Smooth muscle cell (in vitro differentiated cells): ENCODE measurements around the gene LMO1. TPM values are rescaled to one million over a fixed set of nuclear protein-coding genes. Genes with fewer than 3 reads are reported as not detected.

ENCODE experiments used
- DNase-seq: peaks from one replicate; lab custom pipeline; 2025; ENCODE audit not compliant: unreplicated experiment; lab: John Stamatoyannopoulos, UW
- H2AFZ ChIP-seq: fragments of 200-600 bp; sonication (generic); 2 replicates; pipeline ENCODE4 v1.6.0; 2016; ENCODE audit warnings: antibody characterized with exemption, low read depth, mild to moderate bottlenecking
- H3F3A ChIP-seq: fragments of 200-600 bp; sonication (generic); 2 replicates; pipeline ENCODE4 v1.6.0; 2017; ENCODE audit warnings: antibody characterized with exemption, low read depth
- H3K27ac ChIP-seq: fragments of 200-600 bp; sonication (generic); 2 replicates; pipeline ENCODE4 v1.5.1; 2016; ENCODE audit warnings: low read depth, mild to moderate bottlenecking
- H3K27me3 ChIP-seq: fragments of 200-600 bp; sonication (generic); 2 replicates; pipeline ENCODE4 v1.6.1; 2016; ENCODE audit warnings: low read depth, mild to moderate bottlenecking
- H3K36me3 ChIP-seq: fragments of 200-600 bp; sonication (generic); 2 replicates; pipeline ENCODE4 v1.5.1; 2016; ENCODE audit warnings: low read depth
- H3K4me1 ChIP-seq: fragments of 200-600 bp; sonication (generic); 2 replicates; pipeline ENCODE4 v1.5.1; 2016; ENCODE audit warnings: low read depth
- H3K4me2 ChIP-seq: fragments of 200-600 bp; sonication (generic); 2 replicates; pipeline ENCODE4 v1.6.0; 2016; ENCODE audit warnings: mild to moderate bottlenecking
- H3K4me3 ChIP-seq: fragments of 200-600 bp; sonication (generic); 2 replicates; pipeline ENCODE4 v1.5.1; 2016; ENCODE audit warnings: mild to moderate bottlenecking
- H3K79me2 ChIP-seq: fragments of 200-600 bp; sonication (generic); 2 replicates; pipeline ENCODE4 v1.6.0; 2016; ENCODE audit warnings: low read depth, mild to moderate bottlenecking
- H3K9ac ChIP-seq: fragments of 200-600 bp; sonication (generic); 2 replicates; pipeline ENCODE4 v1.6.0; 2016; ENCODE audit warnings: low read depth
- H3K9me3 ChIP-seq: fragments of 200-600 bp; sonication (generic); replicated peaks from 2 replicates; pipeline ENCODE4 v1.5.1; 2016; ENCODE audit warnings: low read depth
- H4K20me1 ChIP-seq: fragments of 200-600 bp; sonication (generic); 2 replicates; pipeline ENCODE4 v1.6.0; 2016; ENCODE audit warnings: low read depth
- CTCF ChIP-seq: fragments of 200-600 bp; sonication (generic); IDR thresholded peaks from 2 replicates; pipeline ENCODE4 v1.5.1; 2017; ENCODE audit warnings: borderline replicate concordance, mild to moderate bottlenecking, antibody characterized with exemption; ENCODE audit not compliant: insufficient read depth, poor library complexity, severe bottlenecking
- WGBS: methylation state at CpG from one replicate; pipeline ENCODE4 v1.1.7; 2016; ENCODE audit warnings: low lambda C conversion rate; 5-methylcytosine and 5-hydroxymethylcytosine counted together
- polyA plus RNA-seq: library from polyadenylated mRNA; unstranded; fragments of >200 nt; fragmentation: Nextera tagmentation; extraction: Ambion mirVana; gene quantifications from 2 replicates; pipeline ENCODE4 v1.2.1, GENCODE V29; 2016
- total RNA-seq: library from RNA; depleted of rRNA; stranded (reverse); fragments of >200 nt; gene quantifications from 2 replicates; pipeline ENCODE4 v1.2.3, GENCODE V29; 2014

Gene LMO1
- total and polyA plus RNA-seq, 2 experiments from 2014 or later = 1.1 to 1.6 TPM

- no peak overlapping the region for H2AFZ ChIP-seq
- H3K27me3 ChIP-seq = no peaks in the 10 kb centered on the region
- no peaks in the 10 kb centered on the region for H3K4me1 ChIP-seq
- no peaks in the 10 kb centered on the region for H3K9me3 ChIP-seq
- no peaks in the 10 kb centered on the region for H3K36me3 ChIP-seq
- 62% methylated on average over 6 of the region's 6 CpGs for WGBS
- TF ChIP-seq CTCF = no peak
- H3K4me3 ChIP-seq = no peak overlapping the region
- H3K4me2 ChIP-seq = no peak overlapping the region
- DNase-seq = no peak
- H3K9ac ChIP-seq = no peak overlapping the region
- H3K27ac ChIP-seq = no peak overlapping the region
- H3F3A ChIP-seq = no peaks in the 10 kb centered on the region
- no peaks in the 10 kb centered on the region for H3K79me2 ChIP-seq
- H4K20me1 ChIP-seq = no peaks in the 10 kb centered on the region
Measured at GRCh38 chr11:8222820-8223512, 40.7 kb downstream of the LMO1 start.

GRCh38 chr11:8221917-8222495 lies 41.7 kb downstream of the LMO1 start:
- H3K27me3 ChIP-seq = no peaks in the 10 kb centered on the region
- no peaks in the 10 kb centered on the region for H3F3A ChIP-seq
- no peaks in the 10 kb centered on the region for H4K20me1 ChIP-seq
- H2AFZ ChIP-seq = no peak overlapping the region
- no peaks in the 10 kb centered on the region for H3K79me2 ChIP-seq
- no peak for DNase-seq
- no peak overlapping the region for H3K4me3 ChIP-seq
- H3K9me3 ChIP-seq = no peaks in the 10 kb centered on the region
- no peak overlapping the region for H3K4me2 ChIP-seq
- H3K27ac ChIP-seq = no peak overlapping the region
- no peaks in the 10 kb centered on the region for H3K4me1 ChIP-seq
- no peaks in the 10 kb centered on the region for H3K36me3 ChIP-seq
- H3K9ac ChIP-seq = no peak overlapping the region
- no peak for TF ChIP-seq CTCF
- 87% methylated on average over 8 of the region's 8 CpGs for WGBS

GRCh38 chr11:8221046-8221723 lies 42.5 kb downstream of the LMO1 start:
- DNase-seq = no peak
- H3K4me2 ChIP-seq = no peak overlapping the region
- H2AFZ ChIP-seq = no peak overlapping the region
- no peaks in the 10 kb centered on the region for H3K36me3 ChIP-seq
- WGBS = 85% methylated on average over 8 of the region's 8 CpGs
- H3K4me3 ChIP-seq = no peak overlapping the region
- no peak overlapping the region for H3K27ac ChIP-seq
- H3K4me1 ChIP-seq = no peaks in the 10 kb centered on the region
- no peaks in the 10 kb centered on the region for H3K27me3 ChIP-seq
- no peaks in the 10 kb centered on the region for H4K20me1 ChIP-seq
- H3K9ac ChIP-seq = no peak overlapping the region
- TF ChIP-seq CTCF = no peak
- H3K79me2 ChIP-seq = no peaks in the 10 kb centered on the region
- H3F3A ChIP-seq = no peaks in the 10 kb centered on the region
- H3K9me3 ChIP-seq = no peaks in the 10 kb centered on the region
